DOHH2 (cell line): ENCODE measurements around the gene MMEL1.

Experiments used
- CTCF ChIP-seq: fragments of 200-600 bp; sonication (generic); IDR thresholded peaks from one replicate; pipeline ENCODE4 v1.5.1; 2014; ENCODE audit warnings: antibody characterized with exemption, mild to moderate bottlenecking, low read depth, low read length; ENCODE audit not compliant: poor library complexity, severe bottlenecking
- EZH2phosphoT487 ChIP-seq: fragments of 200-600 bp; sonication (generic); IDR thresholded peaks from 2 replicates; pipeline ENCODE4 v1.6.1; 2017; ENCODE audit warnings: borderline replicate concordance, mild to moderate bottlenecking, antibody characterized with exemption, low read length, moderate library complexity, mixed read lengths

- no peak for TF ChIP-seq CTCF
- no peak for TF ChIP-seq EZH2phosphoT487
Observed at GRCh38 chr1:2558861-2559260, 74.0 kb downstream of the MMEL1 start.
